Motor neuron (in vitro differentiated cells): Measurements from ENCODE around the gene ACAT2. TPM values are rescaled to one million over a fixed set of nuclear protein-coding genes. Genes with fewer than 3 reads are reported as not detected.

Source experiments
- ATAC-seq, 8 experiments: fragments of 200-7000 bp; cut with Tn5 transposase; replicated peaks in 6 of 8; 2 replicates each; pipeline ENCODE4 v1.8.0; 2021; ENCODE audit warnings: mild to moderate bottlenecking in 8 of 8, moderate library complexity in 8 of 8
- H3K27ac ChIP-seq, 2 donors: fragments of 250-450 bp; sonication (Bioruptor Pico); 2 replicates each; pipeline ENCODE4 v1.9.0; 2021; ENCODE audit warnings: antibody characterized with exemption in 2 of 2, mild to moderate bottlenecking in 2 of 2, moderate library complexity in 1 of 2
- H3K4me1 ChIP-seq, 2 donors: fragments of 250-450 bp; sonication (Bioruptor Pico); replicated peaks in 1 of 2; 2 replicates each; pipeline ENCODE4 v1.6.1; 2021; ENCODE audit warnings: antibody characterized with exemption in 2 of 2, mild to moderate bottlenecking in 2 of 2, moderate library complexity in 1 of 2
- H3K4me3 ChIP-seq, 5 donors: fragments of 250-450 bp; sonication (Bioruptor Pico); 2 replicates each; pipeline ENCODE4 v1.9.0; 2021; ENCODE audit warnings: antibody characterized with exemption in 5 of 5, mild to moderate bottlenecking in 5 of 5, moderate library complexity in 4 of 5
- WGBS, 10 experiments: fragments of 450-650 bp; shearing (Covaris generic); methylation state at CpG; one replicate each; pipeline ENCODE4 v1.0.0; 2022; 5-methylcytosine and 5-hydroxymethylcytosine counted together
- in situ Hi-C, 9 experiments: fragments of 400-800 bp; cut with MboI; loops; one replicate each; pipeline ENCODE4 v1.15.0; 2021; ENCODE audit warnings: low sequenced_read_pairs in 9 of 9, low pct_unique_long_range_greater_than_20kb in 2 of 9; ENCODE audit not compliant: unreplicated experiment in 9 of 9
- total RNA-seq, 8 experiments: library from RNA; unstranded; fragments of 300-600 nt; gene quantifications; 2 replicates each; pipeline versions ENCODE4 v1.2.3 to v1.2.4, GENCODE V29; 2022

Gene ACAT2
- total RNA-seq, 8 experiments from 2014 or later, result 12.6 to 120 (median 42.2) TPM

GRCh38 chr6:159761129-159761872, 544 bp upstream of the ACAT2 start:
- H3K4me3 ChIP-seq, result peak overlapping the region; percentile 55 to 97 (median 85)
- in situ Hi-C loops, result no loop called here

GRCh38 chr6:159762681-159763293, 942 bp downstream of the ACAT2 start:
- in situ Hi-C loops, result no loop called here
- Histone ChIP-seq H3K4me1 (peaks cover 10 to 13% of the 10 kb centered on the region in 2 donors), H3K4me3 (peak overlapping the region; percentile 55 to 97 (median 85)), H3K27ac (peak overlapping the region; percentile 67 to 94)
- 0 to 100% (median 17%) methylated on average over 1 to 12 of the region's 16 CpGs; no CpG with 5 or more reads in 2 of the 10 experiments for WGBS, 10 experiments
- peak; percentile 0 to 3 (median 1) for ATAC-seq

More at GRCh38 chr6:159761129-159761872, 544 bp upstream of the ACAT2 start:
- peak; percentile 0 to 4 (median 1) for ATAC-seq
- 0 to 49% (median 8%) methylated on average over 2 to 18 of the region's 45 CpGs; no CpG with 5 or more reads in 2 of the 10 experiments for WGBS, 10 experiments
- H3K4me1 ChIP-seq, result peaks cover 10 to 13% of the 10 kb centered on the region in 2 donors
- H3K27ac ChIP-seq, result peak overlapping the region; percentile 94 to 98

- in situ Hi-C loops, result no loop called here
- H3K4me3 ChIP-seq, result no peak overlapping the region
- no peak overlapping the region for H3K27ac ChIP-seq
- no peak for ATAC-seq
- H3K4me1 ChIP-seq, result peaks cover 3 to 5% of the 10 kb centered on the region in 2 donors
Measured at GRCh38 chr6:159766906-159767305, 5.1 kb downstream of the ACAT2 start.

GRCh38 chr6:159769470-159769869, 7.6 kb downstream of the ACAT2 start:
- in situ Hi-C loops, result no loop called here

GRCh38 chr6:159772196-159772595, 10.4 kb downstream of the ACAT2 start:
- Histone ChIP-seq H3K27ac (no peak overlapping the region), H3K4me3 (no peak overlapping the region), H3K4me1 (no peaks in the 10 kb centered on the region)
- no peak for ATAC-seq
- in situ Hi-C loops, result no loop called here
- WGBS, 10 experiments, result 0 to 88% (median 41%) methylated on average over 1 of the region's 1 CpG; no CpG with 5 or more reads in 1 of the 10 experiments

More at GRCh38 chr6:159769470-159769869, 7.6 kb downstream of the ACAT2 start:
- Histone ChIP-seq H3K4me3 (no peak overlapping the region), H3K27ac (no peak overlapping the region), H3K4me1 (no peaks in the 10 kb centered on the region)
- no peak for ATAC-seq

GRCh38 chr6:159777240-159777904, 15.5 kb downstream of the ACAT2 start:
- no peak overlapping the region for H3K4me3 ChIP-seq
- peak in 2 of 8 experiments; percentile 3 to 23 for ATAC-seq
- H3K4me1 ChIP-seq, result no peaks in the 10 kb centered on the region
- no peak overlapping the region for H3K27ac ChIP-seq
- in situ Hi-C loops, result no loop called here
- WGBS, 10 experiments, result 45 to 97% (median 84%) methylated on average over 1 to 7 of the region's 7 CpGs

- H3K27ac ChIP-seq, result no peak overlapping the region
- in situ Hi-C loops, result no loop called here
Measured at GRCh38 chr6:159778131-159778530, 16.3 kb downstream of the ACAT2 start.

GRCh38 chr6:159778542-159779103, 16.8 kb downstream of the ACAT2 start:
- WGBS, 10 experiments, result 18 to 100% (median 89%) methylated on average over 1 to 3 of the region's 3 CpGs; no CpG with 5 or more reads in 1 of the 10 experiments
- Histone ChIP-seq H3K4me3 (no peak overlapping the region), H3K27ac (no peak overlapping the region), H3K4me1 (no peaks in the 10 kb centered on the region)
- peak in 3 of 8 experiments; percentile 7 to 33 (median 29) for ATAC-seq
- in situ Hi-C loops, result no loop called here

More at GRCh38 chr6:159778131-159778530, 16.3 kb downstream of the ACAT2 start:
- Histone ChIP-seq H3K4me1 (no peaks in the 10 kb centered on the region), H3K4me3 (no peak overlapping the region)
- ATAC-seq, result no peak
- WGBS, 10 experiments, result 20 to 100% (median 85%) methylated on average over 1 of the region's 1 CpG; no CpG with 5 or more reads in 3 of the 10 experiments

GRCh38 chr6:159788276-159788675, 26.4 kb downstream of the ACAT2 start:
- Histone ChIP-seq H3K27ac (peak overlapping the region in 1 of 2 donors; percentile 95), H3K4me1 (peaks cover 12 to 17% of the 10 kb centered on the region in 2 donors), H3K4me3 (peak overlapping the region; percentile 56 to 76 (median 70))
- WGBS, 10 experiments, result 0 to 60% (median 25%) methylated on average over 1 to 14 of the region's 15 CpGs
- in situ Hi-C loops, result no loop called here
- ATAC-seq, result no peak

GRCh38 chr6:159788753-159789376, 27.0 kb downstream of the ACAT2 start:
- 0 to 7% (median 0%) methylated on average over 1 to 21 of the region's 60 CpGs; no CpG with 5 or more reads in 3 of the 10 experiments for WGBS, 10 experiments
- in situ Hi-C loops, result no loop called here
- peak in 2 of 8 experiments; percentile 0 for ATAC-seq
- H3K27ac ChIP-seq, result peak overlapping the region; percentile 79 to 95
- peaks cover 12 to 17% of the 10 kb centered on the region in 2 donors for H3K4me1 ChIP-seq
- H3K4me3 ChIP-seq, result peak overlapping the region; percentile 56 to 76 (median 70)

- peak; percentile 70 to 85 (median 84) for ATAC-seq
- H3K27ac ChIP-seq, result peak within 1 kb of the TSS; percentile 79 to 95
- peak within 1 kb of the TSS; percentile 56 to 76 (median 70) for H3K4me3 ChIP-seq
- peaks cover 12 to 17% of the 10 kb centered on the region in 2 donors for H3K4me1 ChIP-seq
- in situ Hi-C loops, result no loop called here
- WGBS, 10 experiments, result 0 to 20% (median 0%) methylated on average over 2 to 22 of the region's 64 CpGs; no CpG with 5 or more reads in 2 of the 10 experiments
Measured at GRCh38 chr6:159789377-159790148, 27.7 kb downstream of the ACAT2 start, which contains the start of gene TCP1. Gene TCP1 (minus strand): TSS chr6:159789602. CDS start chr6:159789468, 134 bp downstream.
